Breast epithelium (tissue), 3 donors: ENCODE results near the gene PP2D1.

Experiments
- CTCF ChIP-seq, 3 donors: fragments of 450-650 bp; IDR thresholded peaks; one replicate each; pipeline ENCODE4 v1.5.1; 2016 to 2017; ENCODE audit warnings: antibody characterized with exemption in 3 of 3, mild to moderate bottlenecking in 3 of 3, moderate library complexity in 3 of 3
- POLR2A ChIP-seq: fragments of 450-650 bp; IDR thresholded peaks from one replicate; pipeline ENCODE4 v1.6.1; 2016; ENCODE audit warnings: antibody characterized with exemption, mild to moderate bottlenecking, moderate library complexity

GRCh38 chr3:19972054-19972453, 40.0 kb downstream of the PP2D1 start:
- TF ChIP-seq POLR2A (no peak), CTCF (IDR thresholded peaks at IDR 0.05) (no peak)
